Hematopoietic multipotent progenitor cell treated with erythropoietin and hydrocortisone succinate and interleukin-3 and kit ligand, for 8 days (in vitro differentiated cells): ENCODE measurements around the gene RGL4.

Experiments used
- DNase-seq: peaks from one replicate; pipeline ENCODE4 v3.0.0-alpha.2; 2015

Gene RGL4

GRCh38 chr22:23744001-23744400 is 53.2 kb downstream of the RGL4 start:
- no peak for DNase-seq

GRCh38 chr22:23744485-23744884 is 53.7 kb downstream of the RGL4 start:
- no peak for DNase-seq

GRCh38 chr22:23745791-23746190 is 55.0 kb downstream of the RGL4 start:
- DNase-seq = peak; percentile 34
